ENCODE results near the gene ARFGAP2.

ARFGAP2 gene

GRCh38 chr11:47186700-47187695, 10.3 kb upstream of the ARFGAP2 start:
- DNase-seq (ENCODE audit: low spot score): peak; percentile 36

GRCh38 chr11:47186076-47186699, 9.5 kb upstream of the ARFGAP2 start, which contains the start of gene PACSIN3:
Gene PACSIN3, minus strand, starts transcription at chr11:47186434. Its CDS starts 3,707 bp downstream, at chr11:47182727.
- DNase-seq (ENCODE audit: low spot score): peak; percentile 83

GRCh38 chr11:47185305-47186075, 8.8 kb upstream of the ARFGAP2 start:
- no peak for DNase-seq (ENCODE audit: low spot score)

GRCh38 chr11:47184711-47185304, 8.1 kb upstream of the ARFGAP2 start:
- no peak for DNase-seq (ENCODE audit: low spot score)

GRCh38 chr11:47183969-47184368, 7.3 kb upstream of the ARFGAP2 start:
- DNase-seq (ENCODE audit: low spot score): no peak

- DNase-seq (ENCODE audit: low spot score): no peak
Measured at GRCh38 chr11:47183031-47183856, 6.6 kb upstream of the ARFGAP2 start.

GRCh38 chr11:47182380-47182779, 5.7 kb upstream of the ARFGAP2 start:
- DNase-seq (ENCODE audit: low spot score): no peak

- DNase-seq (ENCODE audit: low spot score): no peak
Measured at GRCh38 chr11:47181271-47181670, 4.6 kb upstream of the ARFGAP2 start.

- DNase-seq (ENCODE audit: low spot score): no peak
Measured at GRCh38 chr11:47180006-47180787, 3.5 kb upstream of the ARFGAP2 start.

GRCh38 chr11:47179655-47179991, 2.9 kb upstream of the ARFGAP2 start:
- peak; percentile 72 for DNase-seq (ENCODE audit: low spot score)

GRCh38 chr11:47178737-47179654, 2.3 kb upstream of the ARFGAP2 start:
- DNase-seq (ENCODE audit: low spot score): no peak

- DNase-seq (ENCODE audit: low spot score): no peak
Measured at GRCh38 chr11:47178316-47178715, 1.6 kb upstream of the ARFGAP2 start.

GRCh38 chr11:47177846-47178245, 1.2 kb upstream of the ARFGAP2 start:
- DNase-seq (ENCODE audit: low spot score): no peak

GRCh38 chr11:47177229-47177845, 658 bp upstream of the ARFGAP2 start:
- DNase-seq (ENCODE audit: low spot score): peak; percentile 82

GRCh38 chr11:47175746-47176327, 842 bp downstream of the ARFGAP2 start:
- no peak for DNase-seq (ENCODE audit: low spot score)

- no peak for DNase-seq (ENCODE audit: low spot score)
Measured at GRCh38 chr11:47172740-47173336, 3.8 kb downstream of the ARFGAP2 start.

- DNase-seq (ENCODE audit: low spot score): no peak
Measured at GRCh38 chr11:47171856-47172255, 4.8 kb downstream of the ARFGAP2 start.
